Pancreas (tissue), 10 donors: ENCODE measurements around the gene TXNDC16. TPM values are rescaled to one million over a fixed set of nuclear protein-coding genes. Genes with fewer than 3 reads are reported as not detected.

Source experiments
- ATAC-seq, 4 donors: fragments of 200-7000 bp; cut with Tn5 transposase; one replicate each; pipeline versions ENCODE4 v1.8.0 to v1.9.1; 2020; ENCODE audit warnings: mild to moderate bottlenecking in 4 of 4, moderate library complexity in 4 of 4
- DNase-seq, 6 donors: peaks; one replicate each; pipeline ENCODE4 v3.0.0-alpha.2; 2020
- FAIRE-seq: peaks from 2 replicates; lab custom pipeline; 2012; peaks lifted over from hg19 to GRCh38; lab: Jason Lieb, UNC
- H3K27ac ChIP-seq, 4 donors: fragments of 200-600 bp; sonication (generic); 1 replicate in 3 of 4; 2 replicates in 1 of 4; pipeline versions ENCODE4 v1.5.0 to v1.8.0; 2020
- H3K27me3 ChIP-seq, 4 donors: fragments of 200-600 bp; one replicate each; pipeline ENCODE4 v1.8.0; 2021
- H3K36me3 ChIP-seq, 3 donors: fragments of 200-600 bp; sonication (generic) in 1 of 3; one replicate each; pipeline versions ENCODE4 v1.5.0 to v1.8.0; 2020 to 2021
- H3K4me1 ChIP-seq, 3 donors: fragments of 200-600 bp; one replicate each; pipeline ENCODE4 v1.8.0; 2021
- H3K4me3 ChIP-seq, 4 donors: fragments of 200-600 bp; sonication (generic) in 2 of 4; one replicate each; pipeline versions ENCODE4 v1.5.0 to v1.8.0; 2020 to 2021
- H3K9me3 ChIP-seq, 4 donors: fragments of 200-600 bp; one replicate each; pipeline ENCODE4 v1.8.0; 2021
- WGBS, 2 donors: extraction: QIAGEN DNeasy Blood & Tissue Kit; methylation state at CpG; one replicate each; pipeline ENCODE4 v1.1.7; 2013; 5-methylcytosine and 5-hydroxymethylcytosine counted together
- intact Hi-C, 3 donors: fragments of 100-400 bp; cut with DNase I; formaldehyde crosslinking; loops; one replicate each; pipeline versions ENCODE4 v1.11.1 to v1.14.2; 2022
- polyA plus RNA-seq, 2 donors: library from polyadenylated mRNA; stranded (reverse); fragments of 200-250 nt; gene quantifications; one replicate each; pipeline ENCODE4 v1.2.3, GENCODE V29; 2013
- total RNA-seq, 6 donors: library from RNA; stranded (reverse); fragmentation: NEBNext Ultra II Directional in 4 of 6; extraction: Animal tissue kit (Norgen Biotek cat#: 25700) in 4 of 6; gene quantifications; one replicate each; pipeline versions ENCODE4 v1.2.1 to v1.2.4, GENCODE V29; 2021 to 2023
- TF ChIP-seq, protein P1 (sequence below), 4 donors: fragments of 200-600 bp; sonication (generic) in 3 of 4; IDR thresholded peaks; one replicate each; pipeline versions ENCODE4 v1.5.0 to v1.8.0; 2021; ENCODE audit warnings: antibody characterized with exemption in 4 of 4
- donor health status: healthy with polysubstance abuse.
- donor health status: DM: no; HTN: no; CAD: no; lungs with moderate emphysema.
- donor health status: DM: no; HTN: no; CAD: no.
- donor health status: control.
- donor health status: control.
- donor health status: Bipolar disorder and iron deficiency.
- donor health status: DM: yes; HTN: yes; CAD: no.
- donor health status: DM: no; HTN: no; CAD: no.
- donor health status: DM: no; HTN: no; CAD: no.
- donor health status: DM: yes; HTN: yes; CAD: no.

The TXNDC16 gene
- total and polyA plus RNA-seq, 8 donors, result 1.1 to 7.4 (median 4.1) TPM

DNA sequence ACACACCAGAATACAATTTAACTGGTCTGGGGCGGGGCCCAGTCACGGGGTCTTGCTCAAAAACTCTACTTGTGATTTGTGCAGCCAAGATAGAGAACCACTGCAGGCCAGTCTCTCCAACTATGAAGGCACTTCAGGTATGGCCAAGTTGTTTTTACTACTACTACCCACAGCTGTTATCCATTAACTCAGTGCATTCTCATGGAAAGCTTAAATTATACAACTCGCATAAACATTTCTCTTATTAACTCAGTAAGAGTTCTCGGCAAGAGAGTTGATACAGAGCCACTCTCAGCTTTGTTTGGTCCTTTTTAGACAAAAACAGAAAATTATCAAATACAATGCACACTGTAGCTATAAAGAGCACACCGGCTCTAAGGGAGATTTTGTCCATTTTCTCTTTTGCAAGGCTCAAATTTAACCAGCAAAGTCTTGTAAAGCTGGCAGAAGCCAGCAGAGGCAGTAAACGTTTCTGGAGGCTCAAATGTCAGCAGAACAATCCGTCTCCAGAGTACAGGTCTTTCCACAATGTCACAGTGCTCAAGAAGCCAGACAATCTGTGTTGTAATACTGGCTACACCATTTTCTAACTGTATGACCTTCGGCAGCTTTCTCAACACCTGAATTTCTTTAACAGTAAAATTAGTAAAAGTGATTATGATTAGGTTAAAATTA is 152.2 kb downstream of the TXNDC16 start:
- no peaks in the 10 kb centered on the region for H3K4me1 ChIP-seq
- H3K27me3 ChIP-seq, result no peaks in the 10 kb centered on the region
- peak in 1 of 4 donors; percentile 50 for ATAC-seq
- intact Hi-C loops, result no loop called here
- no peak overlapping the region for H3K27ac ChIP-seq
- DNase-seq, result no peak
- FAIRE-seq, result no peak
- H3K4me3 ChIP-seq, result no peak overlapping the region
- no peaks in the 10 kb centered on the region for H3K9me3 ChIP-seq
- WGBS, 2 donors, result 38 to 45% methylated on average over 8 of the region's 8 CpGs
- no peaks in the 10 kb centered on the region for H3K36me3 ChIP-seq
- TF ChIP-seq, protein P1, sequence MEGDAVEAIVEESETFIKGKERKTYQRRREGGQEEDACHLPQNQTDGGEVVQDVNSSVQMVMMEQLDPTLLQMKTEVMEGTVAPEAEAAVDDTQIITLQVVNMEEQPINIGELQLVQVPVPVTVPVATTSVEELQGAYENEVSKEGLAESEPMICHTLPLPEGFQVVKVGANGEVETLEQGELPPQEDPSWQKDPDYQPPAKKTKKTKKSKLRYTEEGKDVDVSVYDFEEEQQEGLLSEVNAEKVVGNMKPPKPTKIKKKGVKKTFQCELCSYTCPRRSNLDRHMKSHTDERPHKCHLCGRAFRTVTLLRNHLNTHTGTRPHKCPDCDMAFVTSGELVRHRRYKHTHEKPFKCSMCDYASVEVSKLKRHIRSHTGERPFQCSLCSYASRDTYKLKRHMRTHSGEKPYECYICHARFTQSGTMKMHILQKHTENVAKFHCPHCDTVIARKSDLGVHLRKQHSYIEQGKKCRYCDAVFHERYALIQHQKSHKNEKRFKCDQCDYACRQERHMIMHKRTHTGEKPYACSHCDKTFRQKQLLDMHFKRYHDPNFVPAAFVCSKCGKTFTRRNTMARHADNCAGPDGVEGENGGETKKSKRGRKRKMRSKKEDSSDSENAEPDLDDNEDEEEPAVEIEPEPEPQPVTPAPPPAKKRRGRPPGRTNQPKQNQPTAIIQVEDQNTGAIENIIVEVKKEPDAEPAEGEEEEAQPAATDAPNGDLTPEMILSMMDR (IDR thresholded peaks at IDR 0.05), result no peak

DNA sequence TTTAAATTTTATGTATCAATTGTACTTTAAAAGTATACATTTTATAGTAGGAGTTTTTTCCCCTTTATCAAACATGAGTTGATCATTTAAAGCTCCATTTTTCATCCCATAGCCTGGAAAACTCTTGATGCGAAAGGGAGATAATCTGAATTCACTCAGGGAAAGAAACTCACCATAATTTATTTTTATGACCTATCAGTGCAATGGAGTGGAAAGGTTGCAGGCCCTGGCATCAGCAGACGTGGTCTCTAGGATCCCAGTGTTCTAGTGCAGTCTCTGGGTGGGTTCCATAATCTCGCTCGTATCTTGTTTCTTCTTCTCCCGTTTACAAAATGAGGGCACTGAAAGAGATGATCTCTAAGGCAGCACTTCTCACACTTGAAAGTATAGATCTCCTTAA is 153.2 kb downstream of the TXNDC16 start:
- ATAC-seq (no peak), DNase-seq (no peak), FAIRE-seq (no peak)
- 87 to 88% methylated on average over 5 of the region's 5 CpGs for WGBS, 2 donors
- Histone ChIP-seq H3K27ac (no peak overlapping the region), H3K4me3 (no peak overlapping the region), H3K4me1 (no peaks in the 10 kb centered on the region), H3K27me3 (no peaks in the 10 kb centered on the region), H3K9me3 (no peaks in the 10 kb centered on the region), H3K36me3 (no peaks in the 10 kb centered on the region)
- intact Hi-C loops, result no loop called here
- TF ChIP-seq, protein P1 (IDR thresholded peaks at IDR 0.05), result no peak

DNA sequence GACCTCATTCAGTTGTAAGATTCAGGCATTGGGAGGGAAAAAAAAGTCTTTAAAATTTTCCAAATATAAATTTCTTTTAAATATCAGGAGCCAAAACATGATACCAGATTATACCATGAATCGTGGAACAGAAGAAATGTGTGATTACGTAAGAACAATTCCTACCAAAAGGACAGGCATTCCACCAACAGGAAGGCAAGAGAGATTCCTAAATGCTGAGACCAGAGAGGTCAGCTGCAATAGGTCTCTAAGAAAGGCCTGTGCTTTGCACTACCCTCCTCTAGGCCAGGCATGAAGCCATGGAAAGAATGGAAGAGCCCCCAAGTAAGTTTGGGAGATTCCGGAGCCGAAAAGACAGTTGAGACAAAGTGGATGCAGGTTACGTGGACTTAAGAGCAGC is 154.5 kb downstream of the TXNDC16 start:
- no peaks in the 10 kb centered on the region for H3K4me1 ChIP-seq
- intact Hi-C loops, result no loop called here
- H3K4me3 ChIP-seq, result no peak overlapping the region
- WGBS, 2 donors, result 76 to 90% methylated on average over 5 of the region's 5 CpGs
- no peaks in the 10 kb centered on the region for H3K9me3 ChIP-seq
- TF ChIP-seq, protein P1 (IDR thresholded peaks at IDR 0.05), result no peak
- no peak overlapping the region for H3K27ac ChIP-seq
- FAIRE-seq (no peak), DNase-seq (no peak), ATAC-seq (no peak)
- H3K27me3 ChIP-seq, result no peaks in the 10 kb centered on the region
- H3K36me3 ChIP-seq, result no peaks in the 10 kb centered on the region

DNA sequence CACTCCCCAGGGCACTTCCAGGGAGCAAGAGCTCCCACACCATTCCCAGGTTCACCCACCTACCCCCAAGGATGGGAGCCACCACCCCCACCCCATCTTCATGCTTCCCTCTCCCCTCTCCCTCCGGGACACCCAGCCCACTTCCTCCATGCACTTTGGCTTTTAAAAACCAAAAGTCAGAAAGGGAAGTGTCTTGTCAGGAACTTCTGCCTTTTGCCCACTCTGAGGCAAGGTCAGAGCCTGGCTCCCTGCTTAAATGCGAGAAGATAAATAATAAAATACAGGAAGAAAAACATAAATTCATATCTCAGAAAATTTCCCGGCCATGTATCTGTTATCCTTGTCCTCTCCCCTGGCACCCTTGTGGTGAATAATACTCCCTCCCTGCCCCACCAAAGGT is 156.6 kb downstream of the TXNDC16 start:
- H3K4me1 ChIP-seq, result no peaks in the 10 kb centered on the region
- ATAC-seq, result peak in 2 of 4 donors; percentile 20 to 42
- H3K9me3 ChIP-seq, result no peaks in the 10 kb centered on the region
- H3K36me3 ChIP-seq, result no peaks in the 10 kb centered on the region
- no peak for FAIRE-seq
- no peak for DNase-seq
- no peak overlapping the region for H3K27ac ChIP-seq
- TF ChIP-seq, protein P1 (IDR thresholded peaks at IDR 0.05), result no peak
- H3K4me3 ChIP-seq, result no peak overlapping the region
- WGBS, 2 donors, result 56 to 71% methylated on average over 3 of the region's 3 CpGs
- H3K27me3 ChIP-seq, result no peaks in the 10 kb centered on the region
- intact Hi-C loops, result no loop called here

DNA sequence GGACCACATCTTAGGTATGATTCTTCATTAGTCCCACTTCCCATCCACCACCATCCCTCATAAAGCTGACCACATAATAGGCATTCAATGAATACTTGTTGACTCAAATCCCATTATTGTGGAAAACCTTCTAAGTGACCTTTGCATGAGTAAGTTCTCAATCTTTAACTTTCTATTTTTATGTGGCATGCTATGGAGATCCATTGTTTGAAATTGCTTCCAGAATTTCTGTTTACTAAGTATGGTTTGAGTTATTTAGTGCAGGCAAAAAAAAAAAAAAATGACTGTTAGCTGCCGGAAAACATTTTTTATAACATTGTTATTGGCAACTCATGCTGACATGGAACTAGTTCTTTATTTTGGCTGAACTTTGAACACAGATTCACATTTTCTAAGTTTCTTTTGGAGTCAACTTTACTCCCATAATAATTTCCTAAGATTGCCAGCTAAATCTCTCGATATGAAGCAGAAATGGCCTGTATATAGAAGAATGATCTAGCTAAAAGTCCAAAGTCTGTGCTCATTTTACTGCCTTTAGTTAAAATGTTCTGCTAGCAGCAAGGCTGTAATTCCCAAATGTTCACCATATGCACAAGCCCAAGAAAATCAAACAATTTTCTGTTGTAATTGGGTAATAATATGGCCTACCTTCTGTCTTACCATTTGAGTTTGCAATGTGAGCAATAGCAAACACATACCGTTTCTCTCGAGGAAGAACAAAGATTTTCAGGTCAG is 160.3 kb downstream of the TXNDC16 start:
- no peaks in the 10 kb centered on the region for H3K27me3 ChIP-seq
- H3K27ac ChIP-seq, result no peak overlapping the region
- 71% methylated on average over 4 of the region's 4 CpGs for WGBS, 2 donors

More for the DNA sequence above, 160.3 kb downstream of the TXNDC16 start:
- FAIRE-seq (no peak), DNase-seq (no peak), ATAC-seq (no peak)
- no peak overlapping the region for H3K4me3 ChIP-seq
- no peaks in the 10 kb centered on the region for H3K4me1 ChIP-seq
- TF ChIP-seq, protein P1 (IDR thresholded peaks at IDR 0.05), result no peak
- intact Hi-C loops, result no loop called here
- H3K36me3 ChIP-seq, result no peaks in the 10 kb centered on the region
- no peaks in the 10 kb centered on the region for H3K9me3 ChIP-seq
